Tibial artery (tissue), 4 donors: ENCODE measurements around the gene PPP6R2.

Source experiments
- DNase-seq, 2 donors: peaks; one replicate each; pipeline ENCODE4 v3.0.0-alpha.2; 2019
- H3K27ac ChIP-seq, 2 donors: fragments of 200-600 bp; sonication (generic) in 1 of 2; 1 replicate in 1 of 2; 2 replicates in 1 of 2; pipeline ENCODE4 v1.5.1; 2018 to 2019; ENCODE audit warnings: mild to moderate bottlenecking in 1 of 2
- H3K27me3 ChIP-seq, 2 donors: fragments of 200-600 bp; sonication (generic) in 1 of 2; one replicate each; pipeline versions ENCODE4 v1.5.1 to v1.6.0; 2016 to 2019
- H3K36me3 ChIP-seq, 3 donors: fragments of 200-600 bp; sonication (generic) in 2 of 3; one replicate each; pipeline ENCODE4 v1.5.1; 2016 to 2019; ENCODE audit warnings: mild to moderate bottlenecking in 2 of 3
- H3K4me1 ChIP-seq, 4 donors: fragments of 200-600 bp; sonication (generic) in 2 of 4; 1 replicate in 3 of 4; 2 replicates in 1 of 4; pipeline ENCODE4 v1.5.1; 2016 to 2019
- H3K4me3 ChIP-seq, 2 donors: fragments of 200-600 bp; sonication (generic) in 1 of 2; 1 replicate in 1 of 2; 2 replicates in 1 of 2; pipeline ENCODE4 v1.5.1; 2018 to 2019; ENCODE audit warnings: mild to moderate bottlenecking in 2 of 2
- H3K9me3 ChIP-seq, 3 donors: fragments of 200-600 bp; sonication (generic) in 1 of 3; one replicate each; pipeline ENCODE4 v1.5.1; 2016 to 2019
- intact Hi-C: fragments of 100-400 bp; cut with DNase I; formaldehyde crosslinking; loops from one replicate; pipeline ENCODE4 v1.15.0; 2023; ENCODE audit warnings: low total_unique reads
- TF ChIP-seq, protein P1 (sequence below), 2 experiments: fragments of 200-600 bp in 1 of 2; fragments of 450-650 bp in 1 of 2; IDR thresholded peaks; one replicate each; pipeline ENCODE4 v1.5.1; 2017 to 2019; ENCODE audit warnings: antibody characterized with exemption in 2 of 2, mild to moderate bottlenecking in 1 of 2, moderate library complexity in 1 of 2

PPP6R2 gene

DNA sequence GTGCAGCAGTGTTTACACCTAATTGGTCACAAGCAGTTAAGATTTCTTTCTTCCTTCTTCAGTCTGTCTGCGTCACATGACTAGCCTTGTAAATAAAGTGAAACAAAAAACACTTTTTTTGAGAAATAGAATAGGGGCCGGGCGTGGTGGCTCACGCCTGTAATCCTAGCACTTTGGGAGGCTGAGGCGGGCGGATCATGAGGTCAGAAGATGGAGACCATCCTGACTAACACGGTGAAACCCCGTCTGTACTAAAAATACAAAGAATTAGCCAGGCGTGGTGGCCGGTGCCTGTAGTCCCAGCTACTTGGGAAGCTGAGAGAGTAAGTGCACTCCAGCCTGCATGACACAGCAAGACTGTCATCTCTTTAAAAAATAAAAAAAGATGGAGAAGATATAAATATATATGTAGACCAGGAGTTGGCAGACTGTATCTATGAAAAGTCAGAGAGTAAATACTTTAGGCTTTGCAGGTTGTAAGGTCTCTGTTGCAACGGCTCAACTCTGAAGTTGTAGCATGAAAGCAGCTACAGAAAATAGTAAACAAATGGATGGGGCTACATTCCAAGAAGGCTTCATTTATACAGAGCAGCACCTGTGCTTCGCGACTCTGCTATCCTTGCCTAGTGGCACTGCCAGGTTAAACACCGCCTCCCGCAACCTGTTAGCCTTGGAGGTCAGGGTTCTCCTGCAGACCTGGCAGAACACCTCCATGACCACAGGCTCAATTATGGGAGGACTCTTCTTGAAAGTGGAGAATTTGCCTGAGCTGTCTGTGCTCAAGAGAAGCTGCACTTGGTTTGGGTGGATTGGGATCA, 55.9 kb downstream of the PPP6R2 start:
- Histone ChIP-seq H3K9me3 (no peaks in the 10 kb centered on the region), H3K4me1 (no peaks in the 10 kb centered on the region), H3K36me3 (peaks cover 0 to 43% (median 33%) of the 10 kb centered on the region in 3 donors), H3K27me3 (no peaks in the 10 kb centered on the region), H3K4me3 (no peak overlapping the region), H3K27ac (no peak overlapping the region)
- no peak for DNase-seq
- intact Hi-C loops = no loop called here
- TF ChIP-seq, protein P1, sequence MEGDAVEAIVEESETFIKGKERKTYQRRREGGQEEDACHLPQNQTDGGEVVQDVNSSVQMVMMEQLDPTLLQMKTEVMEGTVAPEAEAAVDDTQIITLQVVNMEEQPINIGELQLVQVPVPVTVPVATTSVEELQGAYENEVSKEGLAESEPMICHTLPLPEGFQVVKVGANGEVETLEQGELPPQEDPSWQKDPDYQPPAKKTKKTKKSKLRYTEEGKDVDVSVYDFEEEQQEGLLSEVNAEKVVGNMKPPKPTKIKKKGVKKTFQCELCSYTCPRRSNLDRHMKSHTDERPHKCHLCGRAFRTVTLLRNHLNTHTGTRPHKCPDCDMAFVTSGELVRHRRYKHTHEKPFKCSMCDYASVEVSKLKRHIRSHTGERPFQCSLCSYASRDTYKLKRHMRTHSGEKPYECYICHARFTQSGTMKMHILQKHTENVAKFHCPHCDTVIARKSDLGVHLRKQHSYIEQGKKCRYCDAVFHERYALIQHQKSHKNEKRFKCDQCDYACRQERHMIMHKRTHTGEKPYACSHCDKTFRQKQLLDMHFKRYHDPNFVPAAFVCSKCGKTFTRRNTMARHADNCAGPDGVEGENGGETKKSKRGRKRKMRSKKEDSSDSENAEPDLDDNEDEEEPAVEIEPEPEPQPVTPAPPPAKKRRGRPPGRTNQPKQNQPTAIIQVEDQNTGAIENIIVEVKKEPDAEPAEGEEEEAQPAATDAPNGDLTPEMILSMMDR (IDR thresholded peaks at IDR 0.05) = no peak

DNA sequence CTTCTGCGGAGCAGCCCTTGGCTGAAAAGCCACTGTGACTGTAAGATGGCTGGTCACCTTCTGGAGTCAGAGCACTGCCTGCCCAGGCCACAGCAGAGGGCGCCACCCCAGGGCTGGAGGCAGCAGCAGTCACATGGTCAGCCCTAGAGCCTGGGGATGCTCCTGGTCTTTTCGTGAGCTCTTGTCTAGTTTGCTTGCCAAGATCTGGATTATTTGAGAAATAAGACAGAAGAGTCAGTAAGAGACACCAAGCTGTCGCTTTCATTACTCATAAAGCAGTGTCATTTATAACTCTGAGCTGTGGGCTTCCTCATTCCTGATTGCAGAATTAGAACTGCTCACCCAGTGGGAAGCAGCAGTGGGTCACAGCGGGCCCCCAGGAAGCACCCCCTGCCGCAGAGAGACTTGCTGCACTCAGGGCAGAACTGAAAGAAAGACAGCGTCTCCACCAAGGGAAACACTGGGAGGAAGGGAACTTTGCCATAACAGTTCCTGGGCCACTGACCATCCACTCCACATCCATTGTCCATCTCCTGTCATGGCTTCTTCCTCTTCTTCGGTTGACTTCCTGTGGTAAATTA, 56.7 kb downstream of the PPP6R2 start:
- H3K9me3 ChIP-seq = no peaks in the 10 kb centered on the region
- peak in 1 of 2 donors; percentile 46 for DNase-seq
- TF ChIP-seq, protein P1 (IDR thresholded peaks at IDR 0.05) = peak in 1 of 2 experiments; percentile 12
- no peaks in the 10 kb centered on the region for H3K27me3 ChIP-seq
- H3K4me1 ChIP-seq = no peaks in the 10 kb centered on the region
- H3K27ac ChIP-seq = no peak overlapping the region
- peaks cover 0 to 35% (median 26%) of the 10 kb centered on the region in 3 donors for H3K36me3 ChIP-seq
- H3K4me3 ChIP-seq = no peak overlapping the region
- intact Hi-C loops = no loop called here

DNA sequence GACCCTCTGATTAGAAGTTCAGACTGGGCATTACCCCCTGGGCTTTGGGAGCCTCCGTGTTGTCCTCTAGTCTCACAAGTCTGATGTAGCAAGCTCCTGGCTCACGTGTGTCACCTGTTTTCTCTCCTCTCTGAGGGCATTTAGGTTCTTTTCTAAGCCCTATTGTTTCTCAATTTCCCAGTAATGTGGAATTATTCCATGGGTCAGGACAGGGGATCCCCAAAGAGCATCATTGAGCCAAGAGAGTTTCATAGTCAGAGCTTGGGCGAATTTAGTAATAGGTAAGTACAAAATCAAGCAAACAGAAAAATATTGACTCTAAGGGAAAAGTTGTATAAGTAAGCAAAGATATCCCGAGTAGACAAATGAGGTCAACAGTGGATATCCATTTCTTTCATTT, 57.3 kb downstream of the PPP6R2 start:
- Histone ChIP-seq H3K27me3 (no peaks in the 10 kb centered on the region), H3K9me3 (no peaks in the 10 kb centered on the region), H3K4me3 (no peak overlapping the region), H3K36me3 (peaks cover 0 to 29% (median 21%) of the 10 kb centered on the region in 3 donors), H3K27ac (no peak overlapping the region), H3K4me1 (no peaks in the 10 kb centered on the region)
- intact Hi-C loops = no loop called here
- DNase-seq = no peak
- TF ChIP-seq, protein P1 (IDR thresholded peaks at IDR 0.05) = no peak

DNA sequence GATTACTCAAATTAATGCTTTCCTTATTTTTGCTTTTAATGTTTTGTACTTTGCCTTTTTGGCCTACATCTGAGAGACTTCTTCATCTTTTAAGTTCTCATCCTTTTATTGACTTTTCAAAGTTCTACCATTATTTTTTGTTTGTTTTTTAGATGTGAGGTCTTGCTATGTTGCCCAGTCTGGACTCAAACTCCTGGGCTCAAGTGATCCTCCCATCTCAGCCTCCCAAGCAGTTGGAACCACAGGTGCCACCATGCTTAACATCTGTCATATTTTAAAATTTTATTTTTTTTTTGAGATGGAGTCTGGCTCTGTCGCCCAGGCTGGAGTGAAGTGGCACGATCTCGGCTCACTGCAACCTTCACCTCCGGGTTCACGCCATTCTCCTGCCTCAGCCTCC, 57.8 kb downstream of the PPP6R2 start:
- Histone ChIP-seq H3K27ac (no peak overlapping the region), H3K4me3 (no peak overlapping the region), H3K4me1 (no peaks in the 10 kb centered on the region), H3K27me3 (no peaks in the 10 kb centered on the region), H3K9me3 (no peaks in the 10 kb centered on the region), H3K36me3 (peaks cover 0 to 24% (median 20%) of the 10 kb centered on the region in 3 donors)
- no peak for DNase-seq
- TF ChIP-seq, protein P1 (IDR thresholded peaks at IDR 0.05) = no peak
- intact Hi-C loops = no loop called here

DNA sequence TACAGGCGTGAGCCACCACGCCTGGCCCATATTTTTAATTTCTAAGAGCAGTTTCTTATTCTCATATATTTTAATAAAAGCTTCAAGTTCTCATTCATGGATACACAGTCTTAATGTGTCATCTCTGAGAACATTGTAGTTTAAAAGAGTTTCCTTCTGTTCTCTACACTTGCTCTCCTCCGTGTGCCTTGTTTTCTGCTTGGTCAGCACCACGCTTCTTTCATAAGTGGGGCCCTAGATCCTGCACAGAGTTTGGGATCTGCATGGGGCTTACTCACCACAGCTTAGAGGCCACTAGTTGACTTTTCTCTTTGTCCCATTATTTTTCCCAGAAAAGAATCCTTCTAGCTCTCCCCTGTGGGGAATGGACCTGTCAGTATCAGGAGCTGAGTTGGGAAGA, 58.8 kb downstream of the PPP6R2 start:
- no peaks in the 10 kb centered on the region for H3K4me1 ChIP-seq
- no peaks in the 10 kb centered on the region for H3K27me3 ChIP-seq
- intact Hi-C loops = no loop called here
- H3K4me3 ChIP-seq = no peak overlapping the region
- peaks cover 3 to 25% (median 20%) of the 10 kb centered on the region in 3 donors for H3K36me3 ChIP-seq
- no peaks in the 10 kb centered on the region for H3K9me3 ChIP-seq
- no peak for DNase-seq
- H3K27ac ChIP-seq = no peak overlapping the region
- TF ChIP-seq, protein P1 (IDR thresholded peaks at IDR 0.05) = no peak
